T-helper 2 cell treated with Interferon-gamma antibody and Interleukin-4, amounts not matched to agents 5 μg/mL and 100 μg/mL, for 36 hours (primary cell): ENCODE data around the gene CIAPIN1.

ENCODE experiments used
- DNase-seq: peaks from one replicate; pipeline ENCODE4 v3.0.0; 2021; ENCODE audit warnings: low spot score
- H3K27ac Mint-ChIP-seq: one replicate; pipeline ENCODE4 v1.8.0; 2021; ENCODE audit warnings: mild to moderate bottlenecking, mixed read lengths
- H3K27me3 Mint-ChIP-seq: one replicate; pipeline ENCODE4 v1.8.0; 2021; ENCODE audit warnings: low read depth, mixed read lengths
- H3K36me3 Mint-ChIP-seq: one replicate; pipeline ENCODE4 v1.8.0; 2021; ENCODE audit warnings: low read depth, mixed read lengths
- H3K4me1 Mint-ChIP-seq: one replicate; pipeline ENCODE4 v1.8.0; 2021; ENCODE audit warnings: low read depth, mixed read lengths
- H3K4me3 Mint-ChIP-seq: one replicate; pipeline ENCODE4 v1.8.0; 2022; ENCODE audit warnings: mild to moderate bottlenecking, moderate library complexity, mixed read lengths
- H3K9me3 Mint-ChIP-seq: one replicate; pipeline ENCODE4 v1.8.0; 2021; ENCODE audit warnings: mixed read lengths

CIAPIN1 gene

DNA sequence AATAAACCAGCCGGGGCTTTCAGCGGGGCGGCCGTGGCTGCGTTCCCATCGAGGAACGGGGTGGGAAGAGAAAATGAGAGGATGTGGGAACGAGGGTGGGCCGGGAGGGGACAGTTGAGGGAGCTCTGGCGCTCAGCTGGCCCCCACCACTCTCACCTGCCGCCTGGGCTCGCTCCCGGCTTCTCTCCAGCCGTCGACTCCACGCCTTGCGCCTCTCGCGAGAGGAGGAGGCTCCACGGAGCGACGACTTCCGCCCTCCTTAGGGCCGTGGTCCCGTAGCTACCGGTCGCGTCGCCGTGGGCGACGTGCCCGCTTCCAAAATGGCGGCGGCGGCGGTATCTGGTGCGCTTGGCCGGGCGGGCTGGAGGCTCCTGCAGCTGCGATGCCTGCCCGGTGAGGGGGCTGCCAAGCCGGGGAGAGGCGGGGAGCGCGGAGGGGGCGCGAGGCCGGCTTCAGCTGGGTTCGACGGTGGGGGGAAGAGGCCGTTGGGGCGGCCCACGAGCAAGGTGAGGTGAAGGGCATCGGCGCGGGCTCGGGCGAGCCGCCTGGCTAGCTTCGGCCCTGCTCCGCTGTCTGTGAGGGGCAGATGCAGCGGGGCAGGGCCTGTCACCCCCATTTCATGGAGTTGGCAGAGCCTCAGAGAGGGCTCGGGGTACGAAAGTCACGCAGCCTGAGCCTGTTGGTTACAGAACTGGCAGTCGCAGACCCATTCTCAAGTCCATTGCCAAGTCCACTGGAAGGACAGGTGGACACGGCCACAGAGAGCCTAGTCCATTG lies at the start of gene CIAPIN1, which contains the start of gene COQ9:
CIAPIN1 (minus strand) TSS at position 200 of the 777 bp plus-strand sequence. CDS start 6,457 bp downstream, outside the sequence.
COQ9 (plus strand) TSS at position 294 of the 777 bp plus-strand sequence; CDS start at position 321, 27 bp downstream.
- peaks cover 22% of the 10 kb centered on the region for H3K4me1 Mint-ChIP-seq
- no peaks in the 10 kb centered on the region for H3K9me3 Mint-ChIP-seq
- H3K27me3 Mint-ChIP-seq: no peaks in the 10 kb centered on the region
- H3K36me3 Mint-ChIP-seq: peaks cover 14% of the 10 kb centered on the region
- peak within 1 kb of the TSS; percentile 89 for H3K27ac Mint-ChIP-seq
- H3K4me3 Mint-ChIP-seq: peak within 1 kb of the TSS; percentile 97
- DNase-seq: peak; percentile 89

DNA sequence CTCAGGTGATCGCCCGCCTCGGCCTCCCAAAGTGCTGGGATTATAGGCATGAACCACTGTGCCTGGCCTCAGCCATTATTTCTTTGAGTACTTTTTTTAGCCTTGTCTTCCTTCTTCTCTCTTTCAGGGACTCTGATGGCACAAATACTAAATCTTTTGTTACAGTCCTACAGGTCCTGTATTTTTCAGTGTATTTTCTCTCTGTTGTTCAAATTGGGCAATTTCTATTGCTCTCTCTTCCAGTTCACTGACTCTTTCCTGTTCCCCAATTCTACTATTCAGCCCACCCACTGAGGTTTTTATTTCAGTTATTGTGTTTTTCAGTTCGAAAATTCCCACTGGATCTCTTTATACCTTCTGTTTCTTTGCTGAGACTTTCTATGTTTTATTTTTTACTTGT lies 46.6 kb upstream of the CIAPIN1 start:
- Mint-ChIP-seq H3K27me3 (peaks cover 21% of the 10 kb centered on the region), H3K27ac (no peak overlapping the region), H3K4me1 (no peaks in the 10 kb centered on the region), H3K36me3 (no peaks in the 10 kb centered on the region), H3K4me3 (no peak overlapping the region), H3K9me3 (no peaks in the 10 kb centered on the region)
- DNase-seq: no peak

DNA sequence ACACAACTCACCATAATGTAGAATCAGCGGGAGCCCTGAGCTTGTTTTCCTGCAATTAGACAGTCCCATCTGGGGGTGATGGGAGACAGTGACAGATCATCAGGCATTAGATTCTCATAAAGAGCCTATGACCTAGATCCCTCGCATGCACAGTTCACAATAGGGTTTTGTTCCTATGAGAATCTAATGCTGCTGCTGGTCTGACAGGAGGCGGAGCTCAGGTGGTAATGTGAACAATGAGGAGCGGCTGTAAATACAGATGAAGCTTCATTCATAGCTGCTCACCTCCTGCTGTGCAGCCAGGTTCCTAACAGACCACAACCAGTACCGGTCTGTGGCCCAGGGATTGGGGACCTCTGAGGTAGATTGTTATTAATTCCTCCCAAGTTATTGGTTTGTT lies 42.0 kb upstream of the CIAPIN1 start:
- no peak for DNase-seq
- no peaks in the 10 kb centered on the region for H3K36me3 Mint-ChIP-seq
- H3K9me3 Mint-ChIP-seq: no peaks in the 10 kb centered on the region
- peaks cover 28% of the 10 kb centered on the region for H3K27me3 Mint-ChIP-seq
- H3K4me1 Mint-ChIP-seq: peaks cover 9% of the 10 kb centered on the region
- no peak overlapping the region for H3K4me3 Mint-ChIP-seq
- no peak overlapping the region for H3K27ac Mint-ChIP-seq

DNA sequence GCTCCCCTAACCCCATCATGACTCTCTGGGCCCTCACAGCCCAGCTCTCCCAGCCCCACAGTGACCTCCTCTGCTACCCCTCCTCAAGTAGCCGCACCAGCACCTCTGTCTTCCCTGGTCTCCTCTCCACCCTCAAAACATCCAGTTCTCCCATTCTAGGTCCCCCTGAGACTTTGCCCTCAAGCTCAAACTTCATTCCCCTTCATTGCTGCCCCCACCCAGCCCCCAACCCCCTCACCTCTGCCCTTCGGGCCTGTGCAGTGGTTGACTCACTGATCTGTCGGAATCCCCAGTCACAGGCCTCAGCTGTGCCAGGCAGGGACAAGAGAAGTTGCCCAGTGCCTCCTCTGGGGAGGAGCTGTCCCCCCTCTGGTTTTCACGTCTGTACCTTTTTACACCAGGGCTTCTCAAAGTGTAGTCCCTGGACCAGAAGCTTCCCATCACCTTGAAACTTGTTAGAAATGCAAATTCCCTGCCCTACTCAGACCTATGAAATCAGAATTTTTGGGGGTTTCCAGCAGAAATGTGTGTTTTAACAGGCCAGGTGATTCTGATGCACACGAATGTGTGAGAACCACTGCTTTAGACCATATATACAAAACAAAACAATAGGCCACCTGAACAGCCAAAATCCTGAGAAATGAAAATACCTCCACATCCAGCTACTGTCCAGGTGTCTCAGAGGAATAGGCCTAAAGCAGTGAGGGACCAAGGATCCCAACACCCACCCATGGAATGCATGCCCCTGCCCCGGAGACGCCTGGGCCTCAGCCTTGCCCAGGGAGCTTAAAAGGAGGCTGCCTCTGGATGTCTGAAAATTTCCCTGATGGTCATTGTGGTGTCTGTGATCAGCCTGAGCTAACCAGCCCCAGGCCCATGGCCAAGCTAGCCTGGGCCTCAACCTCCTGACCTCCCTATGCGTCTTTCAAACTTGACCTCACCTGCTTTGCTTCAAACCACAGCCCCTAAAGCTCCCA lies 40.0 kb upstream of the CIAPIN1 start:
- DNase-seq: no peak
- Mint-ChIP-seq H3K27ac (peak overlapping the region; percentile 65), H3K27me3 (peaks cover 23% of the 10 kb centered on the region), H3K9me3 (no peaks in the 10 kb centered on the region), H3K4me1 (peaks cover 9% of the 10 kb centered on the region), H3K4me3 (peak overlapping the region; percentile 76), H3K36me3 (no peaks in the 10 kb centered on the region)

DNA sequence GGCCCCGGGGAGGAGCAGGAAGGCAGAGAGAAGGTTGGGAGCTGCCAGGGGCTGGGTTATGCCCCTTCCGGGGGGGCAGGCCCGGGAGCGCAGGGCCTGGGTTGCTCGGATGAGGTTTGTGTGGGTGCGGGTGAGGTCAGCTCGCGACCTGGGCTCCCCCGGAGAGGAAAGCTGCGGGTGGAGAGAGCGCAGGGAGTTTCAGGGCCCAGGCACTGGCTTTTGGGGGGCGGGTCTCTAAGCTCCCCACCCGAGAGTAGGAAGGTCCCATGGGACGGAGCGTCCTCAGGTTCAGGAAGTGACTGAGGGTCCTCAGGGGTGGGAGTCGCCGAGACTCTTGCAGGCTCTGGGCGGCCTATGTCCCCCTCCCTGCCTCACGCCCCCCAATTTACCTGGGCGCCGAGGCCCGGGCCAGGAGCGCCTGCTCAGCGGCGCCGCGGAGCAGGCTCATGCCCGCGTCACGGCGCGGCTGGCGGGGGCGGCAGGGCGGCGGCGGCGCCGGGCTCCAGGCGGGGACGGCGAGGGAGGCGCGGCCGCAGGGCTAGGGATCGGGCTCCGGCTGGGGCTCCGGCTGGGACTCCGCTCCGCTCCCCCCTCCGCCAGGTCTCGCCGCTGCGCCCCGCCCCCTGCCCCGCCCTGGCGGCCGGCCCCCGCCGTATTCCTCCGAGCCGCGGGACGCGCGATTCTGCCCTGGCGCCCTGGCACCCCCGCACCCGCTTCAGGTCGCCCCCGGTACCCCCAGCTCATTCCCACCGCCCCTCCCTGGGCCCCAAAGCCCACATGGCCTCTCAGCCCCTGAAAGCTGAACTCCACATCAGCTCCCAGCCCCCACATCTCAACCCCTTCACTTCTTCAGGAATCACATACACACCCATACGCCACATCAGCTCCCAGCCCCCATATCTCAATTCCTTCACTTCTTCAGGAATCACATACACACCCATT lies 39.0 kb upstream of the CIAPIN1 start, which contains the start of gene DOK4:
DOK4 (minus strand) TSS at position 578 of the 942 bp plus-strand sequence. CDS start 6,986 bp downstream, outside the sequence.
- Mint-ChIP-seq H3K27me3 (peaks cover 17% of the 10 kb centered on the region), H3K36me3 (no peaks in the 10 kb centered on the region), H3K27ac (peak within 1 kb of the TSS; percentile 65), H3K9me3 (no peaks in the 10 kb centered on the region), H3K4me3 (peak within 1 kb of the TSS; percentile 85), H3K4me1 (peaks cover 9% of the 10 kb centered on the region)
- peak; percentile 73 for DNase-seq

DNA sequence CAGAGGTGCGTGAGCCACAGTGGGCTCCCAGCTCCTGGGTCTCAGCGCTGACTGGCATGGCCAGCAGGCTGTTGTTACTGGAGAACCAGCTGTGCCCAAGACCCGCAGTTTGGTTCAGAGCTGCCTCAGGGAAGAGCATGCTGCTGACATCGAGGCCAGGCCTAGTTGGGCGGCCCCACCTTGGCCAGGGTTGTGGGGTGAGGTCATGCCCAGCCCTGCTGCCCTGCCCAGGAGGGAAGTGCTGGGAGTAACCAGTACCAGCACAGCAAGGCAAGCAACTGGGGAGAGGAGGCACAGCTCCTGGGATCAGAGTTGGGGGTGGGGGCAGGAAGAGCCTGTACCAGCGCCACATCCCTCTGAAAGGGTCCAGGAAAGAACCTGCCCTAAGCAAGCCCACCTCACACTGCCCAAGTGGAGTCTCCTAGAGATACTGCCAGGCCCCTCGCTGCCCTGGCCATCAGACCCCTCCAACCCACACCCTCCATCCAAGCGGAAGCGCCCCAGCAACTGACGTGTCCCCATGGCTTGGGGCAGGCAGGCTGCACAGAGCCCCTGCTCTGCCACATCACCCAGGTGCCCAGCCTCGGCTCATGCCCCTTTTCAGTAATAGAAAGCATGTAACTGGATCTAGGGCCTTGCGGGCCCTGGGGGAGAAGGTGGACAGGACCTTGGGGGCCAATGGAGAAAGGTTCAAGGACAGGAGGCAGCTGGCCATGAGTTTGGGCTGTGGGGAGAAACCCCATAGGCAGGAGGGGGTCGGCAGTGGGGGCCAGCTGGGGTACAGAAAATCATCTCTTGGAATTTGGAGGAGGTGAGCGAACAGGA lies 38.1 kb upstream of the CIAPIN1 start:
- Mint-ChIP-seq H3K36me3 (no peaks in the 10 kb centered on the region), H3K9me3 (no peaks in the 10 kb centered on the region), H3K4me1 (peaks cover 9% of the 10 kb centered on the region), H3K27me3 (peaks cover 13% of the 10 kb centered on the region), H3K27ac (no peak overlapping the region), H3K4me3 (peak overlapping the region; percentile 85)
- no peak for DNase-seq

DNA sequence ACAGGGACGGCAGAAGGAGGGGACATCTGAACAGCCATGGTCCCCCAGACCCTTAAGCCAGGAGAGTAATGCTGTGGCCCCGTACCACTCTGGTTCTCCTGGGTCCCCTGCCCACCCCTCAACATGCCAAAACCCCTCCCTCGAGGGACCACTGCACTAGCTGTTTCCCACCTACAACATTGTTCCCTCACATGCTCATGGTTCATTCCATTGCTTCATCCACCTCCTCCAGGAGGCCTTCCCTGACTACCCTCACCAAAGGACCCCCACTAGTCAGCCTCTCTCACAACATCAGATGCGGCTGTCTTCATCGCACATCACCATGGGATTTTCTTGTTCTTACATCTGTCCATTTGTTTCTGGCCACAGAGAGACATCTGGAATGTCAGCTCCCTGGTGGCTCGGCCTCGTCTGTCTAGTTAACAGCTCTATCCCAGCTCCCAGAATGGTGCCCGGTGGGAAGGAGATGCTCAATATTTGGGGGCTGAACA lies 37.4 kb upstream of the CIAPIN1 start:
- Mint-ChIP-seq H3K4me1 (peaks cover 9% of the 10 kb centered on the region), H3K27me3 (peaks cover 12% of the 10 kb centered on the region), H3K4me3 (no peak overlapping the region), H3K27ac (no peak overlapping the region), H3K9me3 (no peaks in the 10 kb centered on the region), H3K36me3 (no peaks in the 10 kb centered on the region)
- no peak for DNase-seq

DNA sequence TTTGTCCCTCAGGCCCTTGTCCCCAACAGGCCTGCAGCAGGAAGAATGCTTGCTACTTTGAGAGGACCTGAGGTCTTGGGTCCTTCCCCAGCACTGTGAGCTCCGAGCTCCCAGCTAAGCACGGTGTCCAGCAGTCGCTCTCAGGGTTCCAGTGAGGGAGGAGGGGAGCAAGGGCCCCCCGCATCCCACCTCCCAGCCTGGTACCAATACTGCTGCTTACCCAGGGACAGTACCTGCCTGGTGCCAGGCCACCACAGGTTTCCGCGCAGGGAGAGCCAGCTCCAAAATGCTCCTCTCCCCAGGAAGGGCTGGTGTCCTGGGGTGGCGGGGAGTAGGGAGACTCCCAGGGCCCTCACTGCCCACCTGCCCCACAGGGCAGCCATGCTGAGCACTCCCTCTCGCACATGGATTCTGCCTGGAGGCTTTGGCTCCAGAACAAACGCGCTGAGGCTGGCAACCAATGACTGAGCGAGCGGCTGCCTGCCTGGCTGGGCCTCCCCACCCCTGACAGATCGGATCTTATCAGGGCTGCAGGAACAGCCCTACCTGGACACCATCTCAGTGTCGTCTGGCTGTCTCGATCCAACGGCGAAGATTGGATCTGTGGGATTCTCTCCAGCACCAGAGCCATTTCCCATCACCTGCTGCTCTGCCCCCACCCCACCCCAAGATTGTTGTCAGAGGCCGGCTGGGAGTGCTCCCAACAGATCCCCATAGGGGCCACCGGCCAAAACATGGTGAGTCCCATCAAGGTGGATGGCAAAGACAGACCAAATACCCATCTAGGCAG lies 36.7 kb upstream of the CIAPIN1 start:
- Mint-ChIP-seq H3K9me3 (no peaks in the 10 kb centered on the region), H3K4me1 (peaks cover 9% of the 10 kb centered on the region), H3K27ac (no peak overlapping the region), H3K27me3 (peaks cover 12% of the 10 kb centered on the region), H3K36me3 (no peaks in the 10 kb centered on the region), H3K4me3 (no peak overlapping the region)
- DNase-seq: no peak

DNA sequence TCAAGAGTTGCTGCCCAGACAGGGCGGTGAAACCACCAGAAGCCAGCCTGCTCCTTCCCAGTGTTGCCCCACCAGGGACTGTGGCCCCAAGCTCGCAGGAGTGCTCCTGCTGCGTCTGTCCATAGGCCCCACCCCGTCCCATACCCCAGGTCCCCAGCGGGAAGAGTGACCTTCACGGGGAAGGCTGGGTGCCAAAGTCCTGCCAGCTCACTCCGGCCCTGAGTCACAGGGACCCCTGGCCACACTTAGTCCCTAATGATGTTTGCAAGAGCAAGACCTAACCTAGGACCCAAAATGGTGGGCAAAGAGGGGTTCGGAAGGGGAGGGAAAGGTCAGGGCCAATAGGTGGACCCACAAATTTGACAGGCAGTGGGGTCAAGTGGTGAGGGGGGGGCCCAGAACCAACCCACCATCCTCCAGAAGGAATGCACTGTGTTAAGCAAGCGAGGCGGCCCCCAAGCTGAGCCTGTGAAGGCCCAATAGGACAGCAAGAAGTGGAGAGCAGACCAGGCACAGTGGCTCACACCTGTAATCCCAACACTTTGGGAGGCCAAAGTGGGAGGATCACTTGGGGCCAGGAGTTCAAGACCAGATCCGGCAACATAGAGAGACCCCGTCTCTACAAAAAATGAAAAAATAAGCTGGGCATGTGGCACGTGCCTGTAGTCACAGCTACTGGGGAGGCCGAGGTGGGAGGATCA lies 35.8 kb upstream of the CIAPIN1 start:
- Mint-ChIP-seq H3K27ac (no peak overlapping the region), H3K4me3 (no peak overlapping the region), H3K4me1 (peaks cover 10% of the 10 kb centered on the region), H3K36me3 (no peaks in the 10 kb centered on the region), H3K9me3 (no peaks in the 10 kb centered on the region), H3K27me3 (peaks cover 11% of the 10 kb centered on the region)
- no peak for DNase-seq

DNA sequence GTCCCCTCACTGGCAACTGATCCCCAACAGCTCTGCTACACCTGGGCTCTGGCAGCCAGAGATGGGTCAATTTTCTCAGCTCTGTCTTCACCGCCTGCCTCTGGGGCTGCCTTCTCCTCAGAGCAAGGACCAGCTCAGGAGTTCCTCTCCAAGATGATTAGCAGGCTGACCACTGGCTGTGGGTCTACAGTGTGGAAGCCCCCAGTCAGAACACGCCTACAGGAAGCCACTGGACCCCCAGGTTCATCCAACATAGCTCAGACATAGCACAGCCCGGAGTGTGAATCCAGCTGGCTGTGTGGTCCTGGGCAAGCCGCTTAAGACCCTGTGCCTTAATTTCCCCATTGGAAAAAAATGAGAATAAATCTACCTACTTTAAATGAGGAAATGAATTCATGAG lies 34.2 kb upstream of the CIAPIN1 start:
- Mint-ChIP-seq H3K27ac (no peak overlapping the region), H3K36me3 (no peaks in the 10 kb centered on the region), H3K9me3 (no peaks in the 10 kb centered on the region), H3K27me3 (peaks cover 11% of the 10 kb centered on the region), H3K4me1 (peaks cover 8% of the 10 kb centered on the region), H3K4me3 (no peak overlapping the region)
- no peak for DNase-seq

DNA sequence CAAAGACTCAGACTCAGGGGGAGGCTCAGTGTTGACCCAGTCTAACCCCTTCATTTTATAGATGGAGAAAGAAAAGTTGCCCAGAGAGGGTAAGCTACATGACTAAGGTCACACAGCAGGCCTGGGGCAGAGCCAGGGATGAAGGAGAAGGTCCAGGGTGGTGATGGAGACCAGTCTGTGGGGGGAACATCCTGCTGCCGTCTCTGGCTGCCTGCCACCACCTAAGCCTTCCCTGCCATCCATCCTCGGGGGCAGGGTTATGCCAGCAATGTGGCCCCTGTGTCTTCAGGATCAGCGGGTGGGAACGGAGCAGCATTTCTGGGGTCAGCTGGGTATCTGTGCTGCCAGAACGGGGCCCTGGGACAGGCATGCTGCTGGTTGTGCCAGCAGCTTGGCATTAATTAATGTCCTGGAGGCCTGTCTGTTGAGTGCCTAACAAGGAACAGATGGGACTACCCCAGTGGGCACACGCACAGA lies 33.6 kb upstream of the CIAPIN1 start:
- Mint-ChIP-seq H3K36me3 (no peaks in the 10 kb centered on the region), H3K27me3 (peaks cover 11% of the 10 kb centered on the region), H3K4me3 (no peak overlapping the region), H3K9me3 (no peaks in the 10 kb centered on the region), H3K27ac (no peak overlapping the region), H3K4me1 (peaks cover 11% of the 10 kb centered on the region)
- no peak for DNase-seq
